GM20000 (cell line): ENCODE data around the gene ANKRD60.

Experiments used
- DNase-seq: peaks from one replicate; pipeline ENCODE4 v3.0.0; 2012; ENCODE audit warnings: low spot score
- CTCF ChIP-seq: IDR thresholded peaks from 2 replicates; pipeline ENCODE4 v1.5.1; 2012; ENCODE audit warnings: mild to moderate bottlenecking, control low read depth; ENCODE audit errors: extremely low read depth, missing control alignments

Gene ANKRD60

GRCh38 chr20:58192065-58192464 is 36.4 kb downstream of the ANKRD60 start:
- no peak for TF ChIP-seq CTCF

GRCh38 chr20:58188527-58188926 is 39.9 kb downstream of the ANKRD60 start:
- TF ChIP-seq CTCF: no peak
- no peak for DNase-seq

More at GRCh38 chr20:58192065-58192464, 36.4 kb downstream of the ANKRD60 start:
- DNase-seq: no peak

GRCh38 chr20:58184984-58185383 is 43.5 kb downstream of the ANKRD60 start:
- no peak for TF ChIP-seq CTCF
- DNase-seq: no peak

- TF ChIP-seq CTCF: no peak
- DNase-seq: no peak
These were observed 44.4 kb downstream of the ANKRD60 start for GRCh38 chr20:58184063-58184462.

GRCh38 chr20:58182521-58183140 is 45.8 kb downstream of the ANKRD60 start:
- DNase-seq: no peak
- no peak for TF ChIP-seq CTCF

GRCh38 chr20:58179432-58180099 is 48.9 kb downstream of the ANKRD60 start:
- peak; percentile 91 for TF ChIP-seq CTCF
- DNase-seq: peak; percentile 86

GRCh38 chr20:58179083-58179431 is 49.4 kb downstream of the ANKRD60 start:
- no peak for DNase-seq
- no peak for TF ChIP-seq CTCF
